IPS-15b (cell line): ENCODE measurements around the gene SGMS1.

Experiments used
- H3K27me3 ChIP-seq: one replicate; pipeline ENCODE4 v1.6.1; 2013; ENCODE audit warnings: low read length; ENCODE audit not compliant: control insufficient read depth, insufficient read depth
- H3K36me3 ChIP-seq: one replicate; pipeline ENCODE4 v1.6.1; 2013; ENCODE audit warnings: low read length; ENCODE audit not compliant: control insufficient read depth, insufficient read depth
- H3K4me1 ChIP-seq: one replicate; pipeline ENCODE4 v1.6.1; 2013; ENCODE audit warnings: mild to moderate bottlenecking, low read length; ENCODE audit not compliant: control insufficient read depth, insufficient read depth
- H3K4me3 ChIP-seq: one replicate; pipeline ENCODE4 v1.5.1; 2013; ENCODE audit warnings: low read depth, low read length
- H3K9ac ChIP-seq: one replicate; pipeline ENCODE4 v1.6.1; 2013; ENCODE audit warnings: low read depth, mild to moderate bottlenecking, low read length
- H3K9me3 ChIP-seq: one replicate; pipeline ENCODE4 v1.6.1; 2013; ENCODE audit warnings: mild to moderate bottlenecking, low read length; ENCODE audit not compliant: control insufficient read depth, insufficient read depth

The SGMS1 gene

GRCh38 chr10:50604049-50604640, 19.6 kb downstream of the SGMS1 start:
- H3K4me3 ChIP-seq: no peak overlapping the region
- no peaks in the 10 kb centered on the region for H3K9me3 ChIP-seq
- no peaks in the 10 kb centered on the region for H3K27me3 ChIP-seq
- H3K4me1 ChIP-seq: peaks cover 10% of the 10 kb centered on the region
- no peaks in the 10 kb centered on the region for H3K36me3 ChIP-seq
- H3K9ac ChIP-seq: no peak overlapping the region

GRCh38 chr10:50603151-50603850, 20.5 kb downstream of the SGMS1 start:
- H3K9me3 ChIP-seq: no peaks in the 10 kb centered on the region
- no peak overlapping the region for H3K9ac ChIP-seq
- no peaks in the 10 kb centered on the region for H3K36me3 ChIP-seq
- H3K27me3 ChIP-seq: no peaks in the 10 kb centered on the region
- H3K4me3 ChIP-seq: no peak overlapping the region
- peaks cover 10% of the 10 kb centered on the region for H3K4me1 ChIP-seq

GRCh38 chr10:50601974-50602373, 21.8 kb downstream of the SGMS1 start:
- H3K9me3 ChIP-seq: no peaks in the 10 kb centered on the region
- peaks cover 10% of the 10 kb centered on the region for H3K4me1 ChIP-seq
- no peaks in the 10 kb centered on the region for H3K27me3 ChIP-seq
- no peak overlapping the region for H3K9ac ChIP-seq
- no peaks in the 10 kb centered on the region for H3K36me3 ChIP-seq
- no peak overlapping the region for H3K4me3 ChIP-seq

- H3K9ac ChIP-seq: no peak overlapping the region
- H3K4me3 ChIP-seq: no peak overlapping the region
- H3K36me3 ChIP-seq: no peaks in the 10 kb centered on the region
- H3K4me1 ChIP-seq: peaks cover 10% of the 10 kb centered on the region
- H3K9me3 ChIP-seq: no peaks in the 10 kb centered on the region
- no peaks in the 10 kb centered on the region for H3K27me3 ChIP-seq
These were observed 22.8 kb downstream of the SGMS1 start for GRCh38 chr10:50600831-50601477.

GRCh38 chr10:50600286-50600685, 23.5 kb downstream of the SGMS1 start:
- H3K36me3 ChIP-seq: no peaks in the 10 kb centered on the region
- H3K9me3 ChIP-seq: no peaks in the 10 kb centered on the region
- H3K27me3 ChIP-seq: no peaks in the 10 kb centered on the region
- no peak overlapping the region for H3K9ac ChIP-seq
- H3K4me3 ChIP-seq: no peak overlapping the region
- H3K4me1 ChIP-seq: peaks cover 10% of the 10 kb centered on the region

- Histone ChIP-seq H3K4me3 (no peak overlapping the region), H3K4me1 (no peaks in the 10 kb centered on the region), H3K9ac (no peak overlapping the region), H3K27me3 (no peaks in the 10 kb centered on the region), H3K9me3 (no peaks in the 10 kb centered on the region), H3K36me3 (no peaks in the 10 kb centered on the region)
These were observed 26.9 kb downstream of the SGMS1 start for GRCh38 chr10:50596897-50597296.

GRCh38 chr10:50596456-50596855, 27.3 kb downstream of the SGMS1 start:
- Histone ChIP-seq H3K9ac (no peak overlapping the region), H3K27me3 (no peaks in the 10 kb centered on the region), H3K4me1 (no peaks in the 10 kb centered on the region), H3K4me3 (no peak overlapping the region), H3K9me3 (no peaks in the 10 kb centered on the region), H3K36me3 (no peaks in the 10 kb centered on the region)

- Histone ChIP-seq H3K9ac (no peak overlapping the region), H3K4me1 (no peaks in the 10 kb centered on the region), H3K9me3 (no peaks in the 10 kb centered on the region), H3K4me3 (no peak overlapping the region), H3K27me3 (no peaks in the 10 kb centered on the region), H3K36me3 (no peaks in the 10 kb centered on the region)
These were observed 28.0 kb downstream of the SGMS1 start for GRCh38 chr10:50595785-50596184.

GRCh38 chr10:50593523-50594376, 30.0 kb downstream of the SGMS1 start:
- Histone ChIP-seq H3K27me3 (no peaks in the 10 kb centered on the region), H3K9ac (no peak overlapping the region), H3K9me3 (no peaks in the 10 kb centered on the region), H3K36me3 (no peaks in the 10 kb centered on the region), H3K4me3 (no peak overlapping the region), H3K4me1 (no peaks in the 10 kb centered on the region)

GRCh38 chr10:50592961-50593418, 30.8 kb downstream of the SGMS1 start:
- no peaks in the 10 kb centered on the region for H3K27me3 ChIP-seq
- H3K4me1 ChIP-seq: no peaks in the 10 kb centered on the region
- no peak overlapping the region for H3K9ac ChIP-seq
- H3K9me3 ChIP-seq: no peaks in the 10 kb centered on the region
- H3K4me3 ChIP-seq: no peak overlapping the region
- no peaks in the 10 kb centered on the region for H3K36me3 ChIP-seq

GRCh38 chr10:50590935-50591334, 32.8 kb downstream of the SGMS1 start:
- Histone ChIP-seq H3K9me3 (no peaks in the 10 kb centered on the region), H3K4me3 (no peak overlapping the region), H3K27me3 (no peaks in the 10 kb centered on the region), H3K36me3 (no peaks in the 10 kb centered on the region), H3K9ac (no peak overlapping the region), H3K4me1 (no peaks in the 10 kb centered on the region)
